ENCODE measurements around the gene NUDT21. TPM values are rescaled to one million over a fixed set of nuclear protein-coding genes. Genes with fewer than 3 reads are reported as not detected.

Gene NUDT21
- polyA plus RNA-seq, 1 experiment, result 124 TPM

- ChIA-PET POLR2A (no interaction called here), CTCF (no interaction called here)
- H3K27ac ChIP-seq (ENCODE audit: low read depth, low read length), result no peak overlapping the region
- H3K4me3 ChIP-seq (ENCODE audit: low read depth, low read length), result no peak overlapping the region
- H3K9me3 ChIP-seq (ENCODE audit: control insufficient read depth, insufficient read depth, low read length), result no peaks in the 10 kb centered on the region
- H3K27me3 ChIP-seq (ENCODE audit: control insufficient read depth, insufficient read depth, low read length), result no peaks in the 10 kb centered on the region
- TF ChIP-seq, protein P1, sequence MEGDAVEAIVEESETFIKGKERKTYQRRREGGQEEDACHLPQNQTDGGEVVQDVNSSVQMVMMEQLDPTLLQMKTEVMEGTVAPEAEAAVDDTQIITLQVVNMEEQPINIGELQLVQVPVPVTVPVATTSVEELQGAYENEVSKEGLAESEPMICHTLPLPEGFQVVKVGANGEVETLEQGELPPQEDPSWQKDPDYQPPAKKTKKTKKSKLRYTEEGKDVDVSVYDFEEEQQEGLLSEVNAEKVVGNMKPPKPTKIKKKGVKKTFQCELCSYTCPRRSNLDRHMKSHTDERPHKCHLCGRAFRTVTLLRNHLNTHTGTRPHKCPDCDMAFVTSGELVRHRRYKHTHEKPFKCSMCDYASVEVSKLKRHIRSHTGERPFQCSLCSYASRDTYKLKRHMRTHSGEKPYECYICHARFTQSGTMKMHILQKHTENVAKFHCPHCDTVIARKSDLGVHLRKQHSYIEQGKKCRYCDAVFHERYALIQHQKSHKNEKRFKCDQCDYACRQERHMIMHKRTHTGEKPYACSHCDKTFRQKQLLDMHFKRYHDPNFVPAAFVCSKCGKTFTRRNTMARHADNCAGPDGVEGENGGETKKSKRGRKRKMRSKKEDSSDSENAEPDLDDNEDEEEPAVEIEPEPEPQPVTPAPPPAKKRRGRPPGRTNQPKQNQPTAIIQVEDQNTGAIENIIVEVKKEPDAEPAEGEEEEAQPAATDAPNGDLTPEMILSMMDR (IDR thresholded peaks at IDR 0.05; ENCODE audit: low read depth, low read length), result no peak
- no peak for DNase-seq (ENCODE audit: low read depth, low spot score)
These were observed 29.0 kb downstream of the NUDT21 start for GRCh38 chr16:56421976-56422669.

DNA sequence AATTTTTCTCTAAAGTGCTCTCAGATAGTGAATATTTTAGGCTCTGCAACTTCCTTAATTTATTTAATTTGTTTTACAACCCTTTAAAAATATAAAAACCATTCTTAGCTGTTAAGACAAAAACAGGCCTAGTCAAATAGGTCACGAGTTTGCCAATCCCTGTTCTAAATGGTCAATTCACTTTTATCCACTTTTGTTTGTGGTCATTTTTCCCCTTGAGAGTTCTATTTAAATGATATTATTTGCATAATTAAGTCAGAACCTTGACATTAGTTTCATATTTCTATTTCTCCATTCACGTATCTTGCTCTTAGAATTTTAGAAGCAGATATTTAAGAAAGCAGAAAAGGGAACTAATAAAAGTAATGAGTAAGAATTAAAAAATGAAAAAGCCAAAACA, 29.8 kb downstream of the NUDT21 start:
- DNase-seq (ENCODE audit: low read depth, low spot score), result no peak
- no peaks in the 10 kb centered on the region for H3K27me3 ChIP-seq (ENCODE audit: control insufficient read depth, insufficient read depth, low read length)
- H3K9me3 ChIP-seq (ENCODE audit: control insufficient read depth, insufficient read depth, low read length), result no peaks in the 10 kb centered on the region
- ChIA-PET CTCF (no interaction called here), POLR2A (no interaction called here)
- TF ChIP-seq, protein P1 (IDR thresholded peaks at IDR 0.05; ENCODE audit: low read depth, low read length), result no peak
- H3K4me3 ChIP-seq (ENCODE audit: low read depth, low read length), result no peak overlapping the region
- no peak overlapping the region for H3K27ac ChIP-seq (ENCODE audit: low read depth, low read length)

DNA sequence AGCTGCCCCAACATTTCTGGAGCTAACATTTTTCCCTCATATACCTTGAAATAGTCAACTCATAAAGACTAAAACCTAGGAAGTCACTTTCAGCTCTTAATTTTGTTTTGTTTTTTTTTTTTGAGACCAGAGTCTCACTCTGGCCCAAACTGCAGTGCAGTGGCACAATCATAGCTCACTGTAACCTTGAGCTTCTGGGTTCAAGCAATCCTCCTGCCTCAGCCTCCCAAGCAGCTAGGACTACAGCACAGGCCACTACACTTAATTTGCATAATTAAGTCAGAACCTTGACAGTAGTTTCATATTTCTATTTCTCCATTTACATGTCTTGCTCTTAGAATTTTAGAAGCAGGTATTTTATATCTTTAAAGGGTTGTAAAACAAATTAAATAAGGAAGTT, 30.5 kb downstream of the NUDT21 start:
- CTCF ChIA-PET, result interaction anchor here (0.9 to 1.0 kb wide), 3 partner anchors 61 to 102 kb away, joined by 3 to 4 read pairs (median 3); no protein-coding TSS in a partner anchor
- no peaks in the 10 kb centered on the region for H3K27me3 ChIP-seq (ENCODE audit: control insufficient read depth, insufficient read depth, low read length)
- DNase-seq (ENCODE audit: low read depth, low spot score), result no peak
- no peaks in the 10 kb centered on the region for H3K9me3 ChIP-seq (ENCODE audit: control insufficient read depth, insufficient read depth, low read length)
- POLR2A ChIA-PET, result interaction anchor here (0.6 kb wide), 1 partner anchor 153 kb away, joined by 3 read pairs; no protein-coding TSS in a partner anchor
- H3K27ac ChIP-seq (ENCODE audit: low read depth, low read length), result no peak overlapping the region
- H3K4me3 ChIP-seq (ENCODE audit: low read depth, low read length), result no peak overlapping the region
- TF ChIP-seq, protein P1 (IDR thresholded peaks at IDR 0.05; ENCODE audit: low read depth, low read length), result no peak

GRCh38 chr16:56419740-56420548, 31.2 kb downstream of the NUDT21 start:
- ChIA-PET CTCF (interaction anchor here (0.9 to 1.0 kb wide), 4 partner anchors 61 to 282 kb away, joined by 3 to 4 read pairs (median 3); no protein-coding TSS in a partner anchor), POLR2A (interaction anchor here (0.6 to 0.7 kb wide), 2 partner anchors 8 to 154 kb away, joined by 3 read pairs; no protein-coding TSS in a partner anchor)
- no peak for DNase-seq (ENCODE audit: low read depth, low spot score)
- Histone ChIP-seq H3K4me3 (ENCODE audit: low read depth, low read length) (no peak overlapping the region), H3K27me3 (ENCODE audit: control insufficient read depth, insufficient read depth, low read length) (no peaks in the 10 kb centered on the region), H3K9me3 (ENCODE audit: control insufficient read depth, insufficient read depth, low read length) (no peaks in the 10 kb centered on the region), H3K27ac (ENCODE audit: low read depth, low read length) (no peak overlapping the region)
- TF ChIP-seq, protein P1 (IDR thresholded peaks at IDR 0.05; ENCODE audit: low read depth, low read length), result no peak

GRCh38 chr16:56417138-56417537, 34.0 kb downstream of the NUDT21 start:
- TF ChIP-seq, protein P1 (IDR thresholded peaks at IDR 0.05; ENCODE audit: low read depth, low read length), result no peak
- ChIA-PET POLR2A (no interaction called here), CTCF (interaction anchor here (0.6 kb wide), 1 partner anchor 474 kb away, joined by 3 read pairs; no protein-coding TSS in a partner anchor)
- Histone ChIP-seq H3K27ac (ENCODE audit: low read depth, low read length) (no peak overlapping the region), H3K4me3 (ENCODE audit: low read depth, low read length) (no peak overlapping the region), H3K27me3 (ENCODE audit: control insufficient read depth, insufficient read depth, low read length) (no peaks in the 10 kb centered on the region), H3K9me3 (ENCODE audit: control insufficient read depth, insufficient read depth, low read length) (no peaks in the 10 kb centered on the region)
- DNase-seq (ENCODE audit: low read depth, low spot score), result no peak
